NCI-H1092 (cell line): ENCODE data around the gene PWWP2B.
"Not testable (repeated sequence)": the region's sequence is repeated elsewhere in the genome, so short reads cannot be mapped to it uniquely, and the experiment has no call there.

ENCODE experiments used
- DNase-seq: peaks from one replicate; lab custom pipeline; 2025; lab: John Stamatoyannopoulos, UW

PWWP2B gene

GRCh38 chr10:132433671-132434340 lies 36.8 kb downstream of the PWWP2B start:
- DNase-seq, result no peak

GRCh38 chr10:132434405-132435005 lies 37.5 kb downstream of the PWWP2B start:
- DNase-seq, result no peak

- not testable (repeated sequence) for DNase-seq
Measured at GRCh38 chr10:132435320-132435719, 38.3 kb downstream of the PWWP2B start.

- not testable (repeated sequence) for DNase-seq
Measured at GRCh38 chr10:132436096-132436495, 39.1 kb downstream of the PWWP2B start.

GRCh38 chr10:132436861-132437410 lies 39.9 kb downstream of the PWWP2B start:
- no peak for DNase-seq

- DNase-seq, result no peak
Measured at GRCh38 chr10:132437541-132437950, 40.5 kb downstream of the PWWP2B start.

GRCh38 chr10:132438091-132439024 lies 41.4 kb downstream of the PWWP2B start:
- DNase-seq, result no peak

GRCh38 chr10:132439025-132439388 lies 42.0 kb downstream of the PWWP2B start:
- no peak for DNase-seq

- no peak for DNase-seq
Measured at GRCh38 chr10:132439424-132440163, 42.6 kb downstream of the PWWP2B start.

- DNase-seq, result no peak
Measured at GRCh38 chr10:132440791-132441565, 44.0 kb downstream of the PWWP2B start.

GRCh38 chr10:132441818-132442524 lies 45.0 kb downstream of the PWWP2B start:
- no peak for DNase-seq

GRCh38 chr10:132442636-132443035 lies 45.6 kb downstream of the PWWP2B start:
- no peak for DNase-seq

- no peak for DNase-seq
Measured at GRCh38 chr10:132443605-132443982, 46.6 kb downstream of the PWWP2B start.

GRCh38 chr10:132443983-132444876 lies 47.2 kb downstream of the PWWP2B start:
- no peak for DNase-seq

GRCh38 chr10:132444877-132445351 lies 47.9 kb downstream of the PWWP2B start:
- no peak for DNase-seq

- no peak for DNase-seq
Measured at GRCh38 chr10:132445516-132446194, 48.7 kb downstream of the PWWP2B start.

- DNase-seq, result no peak
Measured at GRCh38 chr10:132446195-132446581, 49.2 kb downstream of the PWWP2B start.

- peak; percentile 19 for DNase-seq
Measured at GRCh38 chr10:132446661-132447445, 49.9 kb downstream of the PWWP2B start.
